Measurements from ENCODE around the gene GOLIM4. TPM values are rescaled to one million over a fixed set of nuclear protein-coding genes. Genes with fewer than 3 reads are reported as not detected.
A peak's percentile ranks its signal among the peaks of the same experiment; 100 is the strongest.

Gene GOLIM4
- total RNA-seq, 2 donors from 2014 or later: 3.5 to 6.3 TPM

DNA sequence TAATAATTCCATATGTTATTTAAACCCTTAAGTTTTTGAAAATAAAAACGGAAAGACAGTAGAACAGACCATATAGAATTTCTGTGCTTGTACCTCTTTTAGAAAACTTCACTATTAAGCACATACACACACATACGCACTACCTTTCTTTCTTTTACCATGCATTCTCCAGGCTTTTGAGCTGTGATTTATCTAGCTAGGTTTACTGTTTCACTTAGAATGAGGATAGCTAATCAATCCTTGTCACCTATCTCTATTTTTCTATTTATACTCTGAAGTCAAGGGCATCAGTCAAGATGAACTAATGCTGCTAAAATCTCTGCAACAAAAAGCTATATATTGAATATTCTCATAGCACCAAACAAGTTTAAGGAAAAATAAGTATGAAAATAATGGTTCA lies 43.2 kb downstream of the GOLIM4 start:
- no peak overlapping the region for H3K27ac Mint-ChIP-seq
- H3K4me1 Mint-ChIP-seq: no peaks in the 10 kb centered on the region
- H3K4me3 Mint-ChIP-seq: no peak overlapping the region
- ATAC-seq (replicated peaks): no peak
- H3K36me3 Mint-ChIP-seq (ENCODE audit: low read depth): no peaks in the 10 kb centered on the region
- peaks cover 4% of the 10 kb centered on the region for H3K9me3 Mint-ChIP-seq
- peaks cover 4% of the 10 kb centered on the region for H3K27me3 Mint-ChIP-seq

DNA sequence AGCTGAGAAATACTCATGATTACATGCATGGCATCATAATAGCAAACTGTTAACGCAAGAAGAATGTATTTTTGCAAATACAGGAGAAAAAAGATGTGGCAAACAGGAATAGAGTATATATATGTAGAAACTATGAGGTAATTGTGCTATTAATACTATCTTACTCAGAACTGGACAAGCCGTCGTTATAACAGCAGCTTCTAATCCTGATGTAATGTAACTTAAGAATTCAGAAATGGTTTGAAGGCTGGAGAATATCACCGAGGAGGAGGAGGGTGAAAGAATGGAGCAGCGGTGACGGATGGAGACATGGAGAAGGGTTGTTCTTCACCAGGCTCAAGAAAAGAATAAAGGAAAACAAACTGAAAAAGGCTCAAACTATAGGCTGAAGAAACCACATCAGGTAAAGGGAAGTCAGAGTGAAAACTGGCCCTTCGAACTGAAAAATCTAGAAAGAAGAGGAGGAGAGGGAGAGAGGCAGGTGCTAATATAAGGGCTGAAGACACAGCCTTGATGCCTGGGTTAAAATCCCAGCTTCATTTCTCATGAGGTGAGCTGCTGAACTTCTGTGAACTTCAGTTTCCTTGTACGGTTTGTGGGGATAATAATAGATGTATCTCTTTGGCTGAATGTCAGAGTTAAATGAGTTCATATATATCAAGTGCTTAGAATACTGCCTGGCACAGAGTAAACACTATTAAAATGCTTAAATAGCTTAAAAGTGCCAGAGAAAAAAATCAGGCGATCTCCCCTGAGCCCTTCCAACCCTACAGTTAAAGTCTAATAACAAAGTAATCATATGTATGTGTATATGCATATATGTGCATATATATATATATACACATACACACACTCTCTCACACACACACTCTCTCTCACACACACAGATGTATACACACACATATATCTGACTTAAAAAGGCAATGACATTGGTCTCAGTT lies 43.9 kb downstream of the GOLIM4 start:
- Mint-ChIP-seq H3K9me3 (peaks cover 3% of the 10 kb centered on the region), H3K27ac (no peak overlapping the region), H3K27me3 (peaks cover 4% of the 10 kb centered on the region)

DNA sequence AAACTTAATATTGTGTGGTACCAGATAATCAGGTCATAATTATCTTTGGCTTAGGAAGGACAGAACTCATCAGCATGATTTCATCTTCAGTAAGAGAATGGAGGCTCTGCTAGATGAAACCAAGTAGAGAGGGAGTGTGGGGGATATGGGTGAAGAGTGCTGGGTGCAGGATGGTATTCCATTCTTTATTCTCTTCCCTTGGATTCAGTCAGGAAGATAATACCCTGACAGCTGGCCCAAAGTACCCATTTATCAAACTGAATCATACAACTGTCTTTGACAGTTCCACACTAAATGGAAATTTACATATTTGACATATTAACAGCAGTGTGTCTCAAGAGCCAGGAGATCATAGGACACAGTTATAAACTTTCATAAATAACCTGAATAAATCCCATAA lies 44.7 kb downstream of the GOLIM4 start:
- ATAC-seq (replicated peaks): no peak
- H3K27ac Mint-ChIP-seq: no peak overlapping the region
- no peaks in the 10 kb centered on the region for H3K36me3 Mint-ChIP-seq (ENCODE audit: low read depth)
- peaks cover 4% of the 10 kb centered on the region for H3K27me3 Mint-ChIP-seq
- no peaks in the 10 kb centered on the region for H3K9me3 Mint-ChIP-seq
- no peak overlapping the region for H3K4me3 Mint-ChIP-seq
- no peaks in the 10 kb centered on the region for H3K4me1 Mint-ChIP-seq

More for the DNA sequence above, 43.9 kb downstream of the GOLIM4 start:
- no peaks in the 10 kb centered on the region for H3K4me1 Mint-ChIP-seq
- no peak overlapping the region for H3K4me3 Mint-ChIP-seq
- no peaks in the 10 kb centered on the region for H3K36me3 Mint-ChIP-seq (ENCODE audit: low read depth)
- ATAC-seq (replicated peaks): no peak

DNA sequence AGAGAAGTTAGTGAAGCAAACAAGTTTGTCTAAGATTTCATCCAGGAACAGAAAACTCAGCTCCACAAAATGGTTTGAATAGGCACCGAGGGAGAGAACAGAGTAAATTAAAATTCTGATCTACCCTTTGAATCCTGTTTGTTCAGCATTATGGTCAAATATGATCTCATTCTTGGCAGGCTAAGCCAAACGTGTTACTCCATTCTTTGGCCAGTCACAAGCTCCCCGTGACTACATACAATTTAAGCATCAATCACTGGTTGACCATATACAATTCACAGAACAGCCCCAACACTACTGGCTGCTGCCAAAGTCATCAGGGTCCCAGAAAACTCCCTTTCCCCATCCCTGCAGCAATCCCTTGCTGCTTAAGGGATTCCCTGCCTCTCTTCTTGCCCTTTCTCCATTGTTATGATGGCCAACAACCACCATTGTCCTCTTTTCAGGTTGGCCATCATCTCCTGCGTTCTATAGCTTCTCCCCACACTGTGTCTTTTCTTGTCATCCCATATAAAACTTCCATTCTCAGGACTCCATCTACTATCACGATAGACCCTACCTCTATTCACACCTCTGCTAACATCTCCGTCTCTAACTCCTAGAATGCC lies 46.3 kb downstream of the GOLIM4 start:
- no peaks in the 10 kb centered on the region for H3K36me3 Mint-ChIP-seq (ENCODE audit: low read depth)
- no peak overlapping the region for H3K4me3 Mint-ChIP-seq
- H3K4me1 Mint-ChIP-seq: no peaks in the 10 kb centered on the region
- H3K27ac Mint-ChIP-seq: no peak overlapping the region
- no peaks in the 10 kb centered on the region for H3K9me3 Mint-ChIP-seq
- peaks cover 4% of the 10 kb centered on the region for H3K27me3 Mint-ChIP-seq
- ATAC-seq (replicated peaks): no peak

DNA sequence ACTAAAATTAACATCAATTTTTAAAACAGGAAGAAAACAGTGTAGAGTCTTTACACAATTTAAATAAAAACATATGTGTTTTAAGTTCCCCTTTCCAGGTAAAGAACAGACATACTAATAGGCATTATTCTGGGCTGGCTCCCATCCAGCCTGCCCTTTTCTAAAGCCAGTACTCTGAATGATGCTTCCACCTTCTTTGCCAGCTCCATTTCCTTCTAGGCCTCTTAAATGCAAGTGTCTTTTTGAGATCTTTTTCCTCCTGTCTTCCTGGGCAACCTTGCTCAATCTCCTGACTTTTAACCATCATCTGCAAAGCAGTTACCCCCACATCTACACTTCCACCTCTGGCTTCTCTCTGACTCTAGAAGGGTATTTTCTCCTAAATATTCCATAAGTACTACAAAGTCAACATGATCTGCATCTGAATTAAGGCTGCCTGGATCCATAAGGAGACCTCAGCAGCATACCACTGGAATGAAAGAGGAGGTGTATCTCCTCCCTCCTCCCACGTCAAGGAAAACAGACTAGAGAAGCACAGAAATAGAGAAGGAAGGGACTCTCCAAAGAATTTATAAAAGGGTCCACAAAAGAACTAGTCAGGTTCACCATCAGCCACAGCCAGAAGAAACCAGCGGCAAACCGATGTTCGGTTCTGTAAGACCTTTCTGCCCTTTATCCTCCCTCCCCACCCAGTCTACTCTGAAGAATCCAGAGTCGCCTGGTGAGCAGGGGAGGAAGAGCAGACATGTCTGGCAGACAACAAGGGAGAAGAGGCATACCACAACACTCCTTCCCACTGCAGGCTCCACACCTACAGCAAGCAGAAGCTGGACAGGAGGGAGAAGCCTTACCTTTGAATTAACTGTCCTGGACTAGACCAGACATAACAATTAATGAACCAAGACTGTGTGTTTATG lies 47.1 kb downstream of the GOLIM4 start:
- H3K9me3 Mint-ChIP-seq: no peaks in the 10 kb centered on the region
- no peak overlapping the region for H3K27ac Mint-ChIP-seq
- H3K27me3 Mint-ChIP-seq: peaks cover 4% of the 10 kb centered on the region
- no peak for ATAC-seq (replicated peaks)
- no peak overlapping the region for H3K4me3 Mint-ChIP-seq
- no peaks in the 10 kb centered on the region for H3K4me1 Mint-ChIP-seq
- no peaks in the 10 kb centered on the region for H3K36me3 Mint-ChIP-seq (ENCODE audit: low read depth)

DNA sequence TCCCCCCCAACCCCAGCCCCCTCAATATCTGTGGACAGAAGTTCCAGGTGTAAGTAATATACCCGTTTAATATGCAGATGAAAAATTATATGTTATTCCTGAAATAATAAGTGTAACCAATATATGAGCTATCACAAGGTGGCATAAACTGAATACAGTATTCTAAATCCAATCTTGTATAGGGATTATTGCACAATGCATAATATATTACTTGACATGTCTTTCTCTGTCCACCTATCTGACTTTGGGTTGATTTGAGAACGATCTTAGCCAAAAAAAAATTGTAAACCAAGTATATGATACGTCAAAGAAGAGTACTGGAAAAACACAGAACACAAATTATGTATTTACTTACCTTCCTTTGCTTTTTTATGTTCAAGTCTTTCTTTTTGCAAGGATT lies 47.8 kb downstream of the GOLIM4 start:
- no peak for ATAC-seq (replicated peaks)
- no peaks in the 10 kb centered on the region for H3K36me3 Mint-ChIP-seq (ENCODE audit: low read depth)
- H3K27ac Mint-ChIP-seq: no peak overlapping the region
- peaks cover 4% of the 10 kb centered on the region for H3K27me3 Mint-ChIP-seq
- H3K9me3 Mint-ChIP-seq: no peaks in the 10 kb centered on the region
- H3K4me3 Mint-ChIP-seq: no peak overlapping the region
- no peaks in the 10 kb centered on the region for H3K4me1 Mint-ChIP-seq

DNA sequence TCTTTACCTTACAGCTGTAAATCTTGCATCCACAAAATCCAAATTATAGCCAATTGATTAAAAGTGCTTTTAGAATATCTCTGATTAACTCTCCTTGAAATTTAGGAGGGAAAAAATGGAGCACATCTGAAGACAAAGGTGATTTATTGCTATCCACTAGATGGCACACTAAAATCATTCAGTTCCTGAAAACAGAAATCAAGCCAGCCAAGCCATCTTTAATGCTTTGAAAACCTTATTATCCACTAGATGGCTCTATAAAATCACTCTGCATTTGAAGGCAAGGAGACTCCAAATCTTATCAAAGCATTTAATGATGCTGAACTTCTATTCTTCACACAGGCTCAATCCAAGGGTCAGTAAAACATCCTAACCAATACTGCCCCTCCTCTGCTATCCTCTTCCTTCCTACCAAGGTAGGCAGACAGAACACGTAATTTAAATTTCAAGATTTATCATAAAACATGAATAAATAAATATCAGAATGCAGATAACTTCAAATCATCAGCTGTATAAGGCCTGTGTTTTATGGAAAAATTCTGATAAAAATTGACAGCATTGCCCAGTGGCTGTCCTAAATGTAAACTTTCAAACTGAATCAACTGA lies 48.4 kb downstream of the GOLIM4 start:
- H3K36me3 Mint-ChIP-seq (ENCODE audit: low read depth): no peaks in the 10 kb centered on the region
- ATAC-seq (replicated peaks): peak; percentile 62
- H3K4me1 Mint-ChIP-seq: no peaks in the 10 kb centered on the region
- H3K4me3 Mint-ChIP-seq: no peak overlapping the region
- no peak overlapping the region for H3K27ac Mint-ChIP-seq
- no peaks in the 10 kb centered on the region for H3K9me3 Mint-ChIP-seq
- H3K27me3 Mint-ChIP-seq: peaks cover 4% of the 10 kb centered on the region

DNA sequence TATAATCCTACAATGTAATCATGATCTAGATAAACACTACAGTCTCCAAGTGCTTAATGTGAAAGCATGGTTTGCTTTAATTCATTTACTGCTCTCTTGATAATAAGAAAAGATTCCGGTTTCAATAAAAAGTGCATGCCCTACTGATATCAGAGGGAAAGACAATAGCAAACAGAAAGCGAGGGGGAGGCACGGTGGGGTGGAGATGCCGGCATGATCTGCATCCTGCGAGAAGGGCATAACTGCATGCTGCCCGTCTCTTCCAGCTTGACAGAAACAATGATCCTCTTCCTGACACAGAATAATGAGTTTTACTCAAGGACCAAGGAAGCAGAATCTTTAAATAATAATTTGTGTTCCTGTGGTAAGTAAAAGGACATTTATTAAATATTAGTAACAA lies 51.7 kb downstream of the GOLIM4 start:
- Mint-ChIP-seq H3K27ac (no peak overlapping the region), H3K36me3 (ENCODE audit: low read depth) (no peaks in the 10 kb centered on the region), H3K4me3 (no peak overlapping the region), H3K27me3 (no peaks in the 10 kb centered on the region), H3K9me3 (no peaks in the 10 kb centered on the region), H3K4me1 (no peaks in the 10 kb centered on the region)
- ATAC-seq (replicated peaks): no peak

DNA sequence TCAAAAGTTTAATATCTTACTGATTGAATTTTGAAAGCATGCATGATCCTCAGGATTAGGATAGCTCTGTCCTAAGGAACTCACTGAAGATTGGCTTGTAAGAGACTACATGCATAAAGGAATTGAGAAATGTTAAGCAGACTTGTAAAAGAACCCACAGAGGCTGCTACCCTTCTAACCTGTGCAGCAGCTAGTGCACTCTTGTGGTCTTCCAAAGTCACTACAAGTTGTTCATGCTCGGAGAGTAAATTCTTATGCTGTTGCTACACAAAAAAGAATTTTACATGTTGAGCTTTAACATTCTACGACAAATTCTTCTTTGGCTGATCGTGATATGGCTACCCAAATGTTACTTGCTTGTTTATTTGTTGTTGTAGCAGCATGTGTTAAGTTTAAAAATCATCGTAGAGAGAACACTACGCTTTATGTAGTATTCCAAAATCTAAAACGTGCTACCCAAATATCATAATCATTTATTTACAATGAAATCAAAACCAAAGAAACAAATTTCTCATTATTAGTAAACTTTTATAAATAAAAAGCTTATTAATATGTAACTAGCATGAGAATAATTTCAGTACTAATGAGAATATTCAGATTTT lies 55.0 kb downstream of the GOLIM4 start:
- Mint-ChIP-seq H3K27ac (no peak overlapping the region), H3K9me3 (no peaks in the 10 kb centered on the region), H3K27me3 (no peaks in the 10 kb centered on the region), H3K36me3 (ENCODE audit: low read depth) (no peaks in the 10 kb centered on the region), H3K4me1 (no peaks in the 10 kb centered on the region), H3K4me3 (no peak overlapping the region)
- no peak for ATAC-seq (replicated peaks)

DNA sequence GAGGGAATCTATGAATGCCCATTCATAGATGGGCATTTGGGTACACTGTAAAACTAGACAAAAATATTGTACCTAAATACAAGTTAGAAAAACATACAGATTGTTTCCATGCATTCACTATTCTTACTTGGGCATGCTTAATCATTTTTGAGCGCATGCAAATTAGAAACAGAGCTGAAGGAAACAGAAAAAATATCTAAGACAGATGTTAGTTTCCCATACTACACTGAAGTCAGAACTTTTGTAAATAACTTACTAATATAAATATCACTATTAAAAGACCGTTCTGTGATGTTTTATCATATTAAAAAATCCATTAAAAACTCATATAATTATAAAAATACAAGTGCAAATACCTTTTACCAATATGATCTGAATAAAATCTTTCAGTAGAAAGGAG lies 58.7 kb downstream of the GOLIM4 start:
- H3K36me3 Mint-ChIP-seq (ENCODE audit: low read depth): no peaks in the 10 kb centered on the region
- H3K27ac Mint-ChIP-seq: no peak overlapping the region
- no peak overlapping the region for H3K4me3 Mint-ChIP-seq
- H3K27me3 Mint-ChIP-seq: no peaks in the 10 kb centered on the region
- no peaks in the 10 kb centered on the region for H3K4me1 Mint-ChIP-seq
- H3K9me3 Mint-ChIP-seq: no peaks in the 10 kb centered on the region
- no peak for ATAC-seq (replicated peaks)

DNA sequence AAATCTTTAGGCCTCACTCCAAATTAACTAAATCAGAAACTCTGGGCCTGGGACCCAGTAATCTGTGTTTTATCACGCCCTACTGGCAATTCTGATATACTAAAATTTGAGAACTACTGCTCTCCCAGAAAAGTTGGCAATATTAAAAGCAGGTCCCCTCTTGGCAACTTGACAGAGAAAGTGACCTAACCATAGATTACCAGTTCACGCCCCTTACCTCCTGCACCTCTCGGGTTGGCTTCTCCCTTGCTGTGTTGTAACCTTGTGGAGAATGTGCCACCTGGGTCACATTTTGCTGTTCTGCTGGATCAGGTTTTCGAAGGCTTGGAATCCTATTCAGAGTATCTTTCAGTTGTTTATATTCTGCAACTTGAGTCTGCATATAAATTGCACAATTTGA lies 59.1 kb downstream of the GOLIM4 start:
- no peak for ATAC-seq (replicated peaks)
- Mint-ChIP-seq H3K36me3 (ENCODE audit: low read depth) (no peaks in the 10 kb centered on the region), H3K4me3 (no peak overlapping the region), H3K9me3 (no peaks in the 10 kb centered on the region), H3K4me1 (no peaks in the 10 kb centered on the region), H3K27ac (no peak overlapping the region), H3K27me3 (no peaks in the 10 kb centered on the region)

DNA sequence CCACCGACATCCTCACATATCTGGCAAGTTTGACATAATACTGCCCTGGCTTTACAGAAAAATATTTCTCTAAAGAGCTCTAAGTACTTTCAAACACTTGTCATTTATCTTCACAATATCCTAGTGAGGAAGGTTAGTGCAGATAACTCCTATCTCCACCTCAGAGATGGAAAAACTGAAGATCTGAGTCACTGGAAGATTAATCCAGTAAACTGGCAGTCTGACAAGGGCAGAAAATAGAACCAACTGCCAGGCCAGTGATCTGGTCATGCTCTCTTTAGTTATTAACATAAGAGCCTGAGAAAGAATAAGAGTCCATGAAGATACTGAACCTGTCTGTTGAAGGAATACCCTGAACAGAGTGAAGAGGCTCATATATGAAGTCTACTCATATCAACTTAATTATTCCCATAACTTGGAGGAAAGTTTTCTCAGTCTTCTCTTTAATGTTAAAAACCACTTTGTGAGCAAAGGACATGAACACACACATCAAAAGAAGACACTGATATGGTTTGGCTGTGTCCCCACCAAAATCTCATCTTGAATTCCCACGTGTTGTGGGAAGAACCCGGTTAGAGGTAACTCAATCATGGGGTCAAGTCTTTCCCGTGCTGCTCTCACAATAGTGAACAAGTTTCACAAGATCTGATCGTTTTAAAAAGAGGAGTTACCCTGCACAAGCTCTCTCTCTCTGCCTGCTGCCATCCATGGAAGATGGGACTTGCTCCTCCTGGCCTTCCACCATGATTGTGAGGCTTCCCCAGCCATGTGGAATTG lies 61.4 kb downstream of the GOLIM4 start:
- H3K27ac Mint-ChIP-seq: no peak overlapping the region
- H3K4me3 Mint-ChIP-seq: no peak overlapping the region
- H3K36me3 Mint-ChIP-seq (ENCODE audit: low read depth): no peaks in the 10 kb centered on the region
- H3K9me3 Mint-ChIP-seq: no peaks in the 10 kb centered on the region
- H3K4me1 Mint-ChIP-seq: no peaks in the 10 kb centered on the region
- H3K27me3 Mint-ChIP-seq: no peaks in the 10 kb centered on the region
- no peak for ATAC-seq (replicated peaks)

DNA sequence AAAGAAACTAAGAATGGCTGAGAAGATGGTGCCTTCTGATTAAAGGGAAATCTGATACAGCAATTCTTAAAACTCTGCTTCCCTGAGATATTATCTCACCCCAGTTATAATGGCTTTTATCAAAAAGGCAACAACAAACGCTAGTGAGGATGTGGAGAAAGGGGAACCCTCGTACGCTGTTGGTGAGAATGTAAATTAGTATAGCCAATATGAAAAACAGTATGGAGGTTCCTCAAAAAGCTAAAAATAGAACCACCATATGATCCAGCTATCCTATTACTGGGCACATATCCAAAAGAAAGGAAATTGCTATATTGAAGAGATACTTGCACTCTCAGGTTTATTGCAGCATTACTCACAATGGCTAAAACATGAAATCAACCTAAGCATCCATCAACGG lies 65.1 kb downstream of the GOLIM4 start:
- H3K36me3 Mint-ChIP-seq (ENCODE audit: low read depth): no peaks in the 10 kb centered on the region
- ATAC-seq (replicated peaks): no peak
- no peaks in the 10 kb centered on the region for H3K27me3 Mint-ChIP-seq

More for the DNA sequence above, 65.1 kb downstream of the GOLIM4 start:
- Mint-ChIP-seq H3K4me1 (no peaks in the 10 kb centered on the region), H3K9me3 (no peaks in the 10 kb centered on the region), H3K4me3 (no peak overlapping the region), H3K27ac (no peak overlapping the region)
